ENCODE measurements around the gene SLC19A1.

SLC19A1 gene

GRCh38 chr21:45488931-45489721, 53.1 kb downstream of the SLC19A1 start:
- no peak for DNase-seq
- Histone ChIP-seq H3K79me2 (ENCODE audit: insufficient read depth, low read length) (no peaks in the 10 kb centered on the region), H4K20me1 (ENCODE audit: insufficient read depth, low read length) (no peaks in the 10 kb centered on the region), H3K4me3 (ENCODE audit: low read depth in 1 of 2, low read length in 2 of 2) (no peak overlapping the region), H3K4me2 (ENCODE audit: insufficient read depth, low read length) (no peak overlapping the region), H3K9me3 (ENCODE audit: insufficient read depth, low read length, severe bottlenecking) (no peaks in the 10 kb centered on the region), H3K36me3 (ENCODE audit: insufficient read depth, low read length) (no peaks in the 10 kb centered on the region), H3K27ac (ENCODE audit: low read length) (no peak overlapping the region), H2AFZ (ENCODE audit: low read depth, low read length) (no peak overlapping the region), H3K4me1 (ENCODE audit: insufficient read depth, low read length) (no peaks in the 10 kb centered on the region), H3K27me3 (ENCODE audit: insufficient read depth, low read length, poor library complexity) (no peaks in the 10 kb centered on the region), H3K9ac (ENCODE audit: low read depth, low read length) (no peak overlapping the region)
- TF ChIP-seq EZH2 (IDR thresholded peaks at IDR 0.05; ENCODE audit: borderline replicate concordance, low read depth, low read length, severe bottlenecking) = no peak
- TF ChIP-seq, protein P1, sequence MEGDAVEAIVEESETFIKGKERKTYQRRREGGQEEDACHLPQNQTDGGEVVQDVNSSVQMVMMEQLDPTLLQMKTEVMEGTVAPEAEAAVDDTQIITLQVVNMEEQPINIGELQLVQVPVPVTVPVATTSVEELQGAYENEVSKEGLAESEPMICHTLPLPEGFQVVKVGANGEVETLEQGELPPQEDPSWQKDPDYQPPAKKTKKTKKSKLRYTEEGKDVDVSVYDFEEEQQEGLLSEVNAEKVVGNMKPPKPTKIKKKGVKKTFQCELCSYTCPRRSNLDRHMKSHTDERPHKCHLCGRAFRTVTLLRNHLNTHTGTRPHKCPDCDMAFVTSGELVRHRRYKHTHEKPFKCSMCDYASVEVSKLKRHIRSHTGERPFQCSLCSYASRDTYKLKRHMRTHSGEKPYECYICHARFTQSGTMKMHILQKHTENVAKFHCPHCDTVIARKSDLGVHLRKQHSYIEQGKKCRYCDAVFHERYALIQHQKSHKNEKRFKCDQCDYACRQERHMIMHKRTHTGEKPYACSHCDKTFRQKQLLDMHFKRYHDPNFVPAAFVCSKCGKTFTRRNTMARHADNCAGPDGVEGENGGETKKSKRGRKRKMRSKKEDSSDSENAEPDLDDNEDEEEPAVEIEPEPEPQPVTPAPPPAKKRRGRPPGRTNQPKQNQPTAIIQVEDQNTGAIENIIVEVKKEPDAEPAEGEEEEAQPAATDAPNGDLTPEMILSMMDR (IDR thresholded peaks at IDR 0.05; ENCODE audit: borderline replicate concordance, extremely low read depth, low read length, poor library complexity, severe bottlenecking) = no peak
- no peak for ATAC-seq (ENCODE audit: insufficient read depth, low read depth)

DNA sequence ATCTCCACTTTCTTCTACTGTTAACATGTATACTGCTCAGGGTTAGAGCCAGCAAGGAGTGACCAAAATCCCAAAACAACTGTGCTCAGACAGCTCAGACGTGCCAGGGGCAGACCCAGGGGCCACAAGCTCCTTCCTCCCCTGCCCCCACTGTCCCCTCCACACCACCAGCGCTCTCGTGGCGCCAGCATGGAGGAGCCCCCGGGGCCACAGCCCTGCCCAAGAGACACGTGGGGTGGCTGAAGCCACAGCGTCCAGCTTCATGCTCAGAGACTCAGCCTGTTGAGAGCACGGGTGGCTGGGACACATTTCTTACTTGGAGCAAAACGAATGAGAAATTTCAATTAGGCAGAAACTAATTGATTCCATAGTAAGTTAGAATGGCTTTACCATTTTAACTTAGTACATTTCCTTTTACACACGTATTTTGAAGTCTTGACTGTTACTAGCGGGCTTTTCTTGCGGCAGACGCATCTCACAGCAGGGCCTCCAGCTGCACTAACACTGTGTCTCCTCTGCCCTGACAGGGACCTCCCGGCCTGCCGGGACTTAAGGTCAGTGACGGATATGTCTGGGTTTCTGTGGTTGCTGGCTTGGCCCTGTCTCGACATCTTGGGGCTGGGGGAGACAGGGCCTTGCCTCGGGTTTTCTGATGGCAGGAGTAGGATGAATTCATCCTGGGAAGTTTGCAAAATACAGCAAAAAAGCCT, 54.2 kb downstream of the SLC19A1 start:
- H3K4me2 ChIP-seq (ENCODE audit: insufficient read depth, low read length) = no peak overlapping the region
- ATAC-seq (ENCODE audit: insufficient read depth, low read depth) (no peak), DNase-seq (no peak)
- H4K20me1 ChIP-seq (ENCODE audit: insufficient read depth, low read length) = no peaks in the 10 kb centered on the region
- H3K27me3 ChIP-seq (ENCODE audit: insufficient read depth, low read length, poor library complexity) = no peaks in the 10 kb centered on the region
- no peak for TF ChIP-seq EZH2 (IDR thresholded peaks at IDR 0.05; ENCODE audit: borderline replicate concordance, low read depth, low read length, severe bottlenecking)
- TF ChIP-seq, protein P1 (IDR thresholded peaks at IDR 0.05; ENCODE audit: borderline replicate concordance, extremely low read depth, low read length, poor library complexity, severe bottlenecking) = no peak
- H3K4me3 ChIP-seq (ENCODE audit: low read depth in 1 of 2, low read length in 2 of 2) = no peak overlapping the region
- H3K27ac ChIP-seq (ENCODE audit: low read length) = no peak overlapping the region
- H3K9me3 ChIP-seq (ENCODE audit: insufficient read depth, low read length, severe bottlenecking) = no peaks in the 10 kb centered on the region
- no peaks in the 10 kb centered on the region for H3K79me2 ChIP-seq (ENCODE audit: insufficient read depth, low read length)
- H3K9ac ChIP-seq (ENCODE audit: low read depth, low read length) = no peak overlapping the region
- no peak overlapping the region for H2AFZ ChIP-seq (ENCODE audit: low read depth, low read length)
- H3K4me1 ChIP-seq (ENCODE audit: insufficient read depth, low read length) = no peaks in the 10 kb centered on the region
- H3K36me3 ChIP-seq (ENCODE audit: insufficient read depth, low read length) = no peaks in the 10 kb centered on the region

- no peak overlapping the region for H3K4me2 ChIP-seq (ENCODE audit: insufficient read depth, low read length)
- H2AFZ ChIP-seq (ENCODE audit: low read depth, low read length) = no peak overlapping the region
- no peaks in the 10 kb centered on the region for H3K79me2 ChIP-seq (ENCODE audit: insufficient read depth, low read length)
- no peaks in the 10 kb centered on the region for H3K4me1 ChIP-seq (ENCODE audit: insufficient read depth, low read length)
- H3K27me3 ChIP-seq (ENCODE audit: insufficient read depth, low read length, poor library complexity) = no peaks in the 10 kb centered on the region
- no peak overlapping the region for H3K4me3 ChIP-seq (ENCODE audit: low read depth in 1 of 2, low read length in 2 of 2)
- ATAC-seq (ENCODE audit: insufficient read depth, low read depth) = no peak
- no peaks in the 10 kb centered on the region for H3K9me3 ChIP-seq (ENCODE audit: insufficient read depth, low read length, severe bottlenecking)
- H4K20me1 ChIP-seq (ENCODE audit: insufficient read depth, low read length) = no peaks in the 10 kb centered on the region
- H3K27ac ChIP-seq (ENCODE audit: low read length) = no peak overlapping the region
- TF ChIP-seq, protein P1 (IDR thresholded peaks at IDR 0.05; ENCODE audit: borderline replicate concordance, extremely low read depth, low read length, poor library complexity, severe bottlenecking) = no peak
- no peak for TF ChIP-seq EZH2 (IDR thresholded peaks at IDR 0.05; ENCODE audit: borderline replicate concordance, low read depth, low read length, severe bottlenecking)
- no peak for DNase-seq
- no peak overlapping the region for H3K9ac ChIP-seq (ENCODE audit: low read depth, low read length)
- no peaks in the 10 kb centered on the region for H3K36me3 ChIP-seq (ENCODE audit: insufficient read depth, low read length)
Measured at GRCh38 chr21:45487161-45487806, 55.0 kb downstream of the SLC19A1 start.
